ENCODE measurements around the gene GXYLT2. TPM values are rescaled to one million over a fixed set of nuclear protein-coding genes. Genes with fewer than 3 reads are reported as not detected.

GXYLT2 gene
- total RNA-seq, 4 donors from 2014 or later: 0.31 to 0.94 (median 0.38) TPM; not detected in 1

DNA sequence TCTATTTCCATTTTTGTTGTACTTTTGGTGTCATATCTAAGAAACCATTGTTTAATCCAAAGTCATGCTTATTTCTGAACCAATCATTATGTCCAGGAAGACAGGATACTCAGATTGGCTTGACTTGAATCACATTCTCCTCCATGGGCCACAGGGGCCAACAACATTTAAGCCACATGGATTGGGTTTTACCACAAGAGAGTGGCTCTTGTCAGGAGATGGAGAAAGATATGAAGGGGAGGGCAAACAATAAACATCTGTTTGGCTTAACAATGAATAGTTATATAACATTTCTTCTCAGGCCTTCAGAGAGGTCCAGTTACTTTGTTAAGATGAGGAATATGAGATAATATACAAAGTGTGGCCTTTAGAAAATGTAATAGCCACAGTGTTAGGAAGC is 44.6 kb downstream of the GXYLT2 start:
- no peaks in the 10 kb centered on the region for H3K36me3 ChIP-seq
- in situ Hi-C loops (cut with MboI; ENCODE audit: low sequenced_read_pairs in 4 of 4) (loop anchor here in 2 of 4 donors (10.0 to 25.0 kb wide), 2 partner anchors 122 to 130 kb away; partner anchors contain the start of gene EBLN2 (in 1 of the 2)), intact Hi-C loops (cut with DNase I; ENCODE audit: low total_unique reads) (loop anchor here (10.0 kb wide), 1 partner anchor 152 kb away; no protein-coding TSS in a partner anchor)
- H3K27me3 ChIP-seq: no peaks in the 10 kb centered on the region
- no peak overlapping the region for H3K4me3 ChIP-seq
- H3K4me1 ChIP-seq: no peaks in the 10 kb centered on the region
- ATAC-seq: no peak
- TF ChIP-seq POLR2A (IDR thresholded peaks at IDR 0.05): no peak
- TF ChIP-seq, protein P1, sequence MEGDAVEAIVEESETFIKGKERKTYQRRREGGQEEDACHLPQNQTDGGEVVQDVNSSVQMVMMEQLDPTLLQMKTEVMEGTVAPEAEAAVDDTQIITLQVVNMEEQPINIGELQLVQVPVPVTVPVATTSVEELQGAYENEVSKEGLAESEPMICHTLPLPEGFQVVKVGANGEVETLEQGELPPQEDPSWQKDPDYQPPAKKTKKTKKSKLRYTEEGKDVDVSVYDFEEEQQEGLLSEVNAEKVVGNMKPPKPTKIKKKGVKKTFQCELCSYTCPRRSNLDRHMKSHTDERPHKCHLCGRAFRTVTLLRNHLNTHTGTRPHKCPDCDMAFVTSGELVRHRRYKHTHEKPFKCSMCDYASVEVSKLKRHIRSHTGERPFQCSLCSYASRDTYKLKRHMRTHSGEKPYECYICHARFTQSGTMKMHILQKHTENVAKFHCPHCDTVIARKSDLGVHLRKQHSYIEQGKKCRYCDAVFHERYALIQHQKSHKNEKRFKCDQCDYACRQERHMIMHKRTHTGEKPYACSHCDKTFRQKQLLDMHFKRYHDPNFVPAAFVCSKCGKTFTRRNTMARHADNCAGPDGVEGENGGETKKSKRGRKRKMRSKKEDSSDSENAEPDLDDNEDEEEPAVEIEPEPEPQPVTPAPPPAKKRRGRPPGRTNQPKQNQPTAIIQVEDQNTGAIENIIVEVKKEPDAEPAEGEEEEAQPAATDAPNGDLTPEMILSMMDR (IDR thresholded peaks at IDR 0.05 in 4 of 5, conservative IDR thresholded peaks at IDR 0.05 in 1 of 5): no peak
- H3K9me3 ChIP-seq: no peaks in the 10 kb centered on the region
- DNase-seq: no peak
- no peak overlapping the region for H3K27ac ChIP-seq

DNA sequence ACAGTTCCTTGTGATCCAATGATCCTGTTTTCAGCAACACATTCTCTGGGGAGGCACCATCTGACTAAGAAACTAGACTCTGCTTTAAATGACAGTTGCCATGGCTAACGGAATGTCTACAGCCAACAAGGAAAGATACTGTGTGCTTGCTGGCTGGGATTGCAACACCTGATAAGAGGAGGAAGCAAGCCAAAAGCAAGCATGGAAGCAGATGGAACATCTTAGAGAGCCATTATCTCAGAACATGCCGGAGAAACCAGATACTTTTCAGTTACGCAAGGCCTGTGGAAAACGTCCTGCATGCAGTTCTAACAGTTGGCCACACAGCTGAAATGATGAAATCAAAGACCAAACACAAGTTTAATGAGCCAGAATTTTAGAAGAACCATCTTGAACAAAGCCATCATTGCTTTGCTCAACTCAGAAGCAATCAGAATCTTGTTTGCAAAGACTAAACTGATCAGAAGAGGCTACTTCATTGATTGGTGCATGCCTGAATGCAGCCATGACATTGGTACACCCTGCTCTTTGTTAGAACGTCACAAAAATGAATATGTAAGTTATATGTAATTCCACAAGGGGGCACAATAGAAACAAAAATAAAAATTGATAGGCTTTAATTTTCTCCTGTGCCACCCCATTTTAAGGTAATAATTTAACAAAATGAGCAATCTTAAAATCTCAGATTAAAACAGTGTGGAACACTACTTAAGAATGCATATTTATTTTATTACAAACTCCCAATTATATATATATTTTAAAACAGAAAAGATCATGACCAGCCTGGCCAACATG is 50.8 kb downstream of the GXYLT2 start:
- TF ChIP-seq POLR2A (IDR thresholded peaks at IDR 0.05): no peak
- TF ChIP-seq, protein P1 (IDR thresholded peaks at IDR 0.05 in 4 of 5, conservative IDR thresholded peaks at IDR 0.05 in 1 of 5): peak; percentile 59 to 95 (median 71)
- no peaks in the 10 kb centered on the region for H3K36me3 ChIP-seq
- H3K4me3 ChIP-seq: no peak overlapping the region
- ATAC-seq (peak; percentile 99 to 100), DNase-seq (peak; percentile 79)
- H3K4me1 ChIP-seq: peaks cover 10 to 11% of the 10 kb centered on the region in 2 donors
- intact Hi-C loops (cut with DNase I; ENCODE audit: low total_unique reads): loop anchor here (1.0 to 10.0 kb wide), 4 partner anchors 50 to 146 kb away; partner anchors contain the start of gene GXYLT2
- no peaks in the 10 kb centered on the region for H3K9me3 ChIP-seq
- H3K27ac ChIP-seq: peak overlapping the region; percentile 35 to 73 (median 54)
- no peaks in the 10 kb centered on the region for H3K27me3 ChIP-seq
- in situ Hi-C loops (cut with MboI; ENCODE audit: low sequenced_read_pairs in 4 of 4): loop anchor here (5.0 to 25.0 kb wide), 4 partner anchors 116 to 124 kb away; partner anchors contain the start of gene EBLN2 (in 2 of the 4)

DNA sequence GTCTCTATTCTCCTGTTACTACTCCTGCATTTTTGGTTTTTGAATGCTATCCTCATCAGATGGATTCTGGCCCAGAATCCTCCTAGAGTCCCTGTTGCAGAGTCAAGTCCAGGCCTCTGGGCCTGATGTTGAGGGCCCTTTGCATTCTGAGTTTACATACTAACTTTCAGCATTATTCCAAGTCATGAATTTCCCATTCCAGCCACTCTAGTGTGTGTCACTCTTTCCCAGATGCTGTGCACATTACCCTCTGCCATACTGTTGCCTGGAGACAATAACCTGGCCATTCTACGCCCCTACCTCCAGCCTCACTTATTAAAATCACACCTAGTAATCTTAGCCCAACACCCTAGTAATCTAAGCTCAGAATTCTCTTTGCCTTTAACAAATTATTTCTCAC is 53.4 kb downstream of the GXYLT2 start:
- Histone ChIP-seq H3K4me3 (no peak overlapping the region), H3K27me3 (no peaks in the 10 kb centered on the region), H3K27ac (no peak overlapping the region), H3K36me3 (no peaks in the 10 kb centered on the region), H3K9me3 (no peaks in the 10 kb centered on the region), H3K4me1 (peaks cover 10 to 11% of the 10 kb centered on the region in 2 donors)
- DNase-seq (no peak), ATAC-seq (no peak)
- in situ Hi-C loops (cut with MboI; ENCODE audit: low sequenced_read_pairs in 4 of 4) (loop anchor here in 1 of 4 donors (25.0 kb wide), 1 partner anchor 121 kb away; the partner anchor contains the start of gene EBLN2), intact Hi-C loops (cut with DNase I; ENCODE audit: low total_unique reads) (no loop called here)
- TF ChIP-seq POLR2A (IDR thresholded peaks at IDR 0.05): no peak
- TF ChIP-seq, protein P1 (IDR thresholded peaks at IDR 0.05 in 4 of 5, conservative IDR thresholded peaks at IDR 0.05 in 1 of 5): no peak

DNA sequence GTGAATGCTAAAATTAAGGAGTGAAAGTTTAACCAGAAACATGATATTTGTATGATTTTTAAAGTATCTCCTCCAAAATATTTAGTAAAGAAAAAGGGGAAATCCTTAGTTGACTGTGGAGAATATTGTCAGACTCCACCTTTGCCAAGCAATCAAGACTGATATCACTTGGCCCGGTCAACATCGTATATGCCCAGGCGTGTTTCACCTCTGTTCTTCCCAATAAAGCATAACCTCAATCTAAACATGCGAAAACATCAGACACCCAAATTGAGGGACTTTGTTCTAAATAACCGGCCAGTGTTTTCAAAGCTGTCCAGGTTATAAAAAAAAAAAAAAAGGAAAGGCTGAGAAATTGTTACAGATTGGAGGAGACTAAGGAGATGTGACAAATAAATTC is 54.6 kb downstream of the GXYLT2 start:
- Histone ChIP-seq H3K4me1 (peaks cover 10 to 11% of the 10 kb centered on the region in 2 donors), H3K4me3 (no peak overlapping the region), H3K27ac (no peak overlapping the region), H3K36me3 (no peaks in the 10 kb centered on the region), H3K27me3 (no peaks in the 10 kb centered on the region), H3K9me3 (no peaks in the 10 kb centered on the region)
- in situ Hi-C loops (cut with MboI; ENCODE audit: low sequenced_read_pairs in 4 of 4): loop anchor here in 1 of 4 donors (25.0 kb wide), 1 partner anchor 120 kb away; the partner anchor contains the start of gene EBLN2
- intact Hi-C loops (cut with DNase I; ENCODE audit: low total_unique reads): no loop called here
- ATAC-seq (no peak), DNase-seq (no peak)
- TF ChIP-seq, protein P1 (IDR thresholded peaks at IDR 0.05 in 4 of 5, conservative IDR thresholded peaks at IDR 0.05 in 1 of 5): no peak
- no peak for TF ChIP-seq POLR2A (IDR thresholded peaks at IDR 0.05)
